ENCODE data around the gene ELF3. TPM values are rescaled to one million over a fixed set of nuclear protein-coding genes. Genes with fewer than 3 reads are reported as not detected.
"Not testable (repeated sequence)": the region's sequence is repeated elsewhere in the genome, so short reads cannot be mapped to it uniquely, and the experiment has no call there.

Gene ELF3
- total RNA-seq, 2 donors from 2014 or later = 0.22 to 0.76 TPM

- Mint-ChIP-seq H3K4me1 (ENCODE audit: low read depth) (peaks cover 5% of the 10 kb centered on the region), H3K27me3 (ENCODE audit: low read depth) (no peaks in the 10 kb centered on the region), H3K9me3 (no peaks in the 10 kb centered on the region), H3K27ac (no peak overlapping the region), H3K36me3 (ENCODE audit: insufficient read depth in 2 of 2) (no peaks in the 10 kb centered on the region), H3K4me3 (no peak overlapping the region)
- ATAC-seq (replicated peaks in 1 of 2) = no peak
- no peak for DNase-seq
Observed at GRCh38 chr1:202014060-202014459, 3.7 kb downstream of the ELF3 start.

DNA sequence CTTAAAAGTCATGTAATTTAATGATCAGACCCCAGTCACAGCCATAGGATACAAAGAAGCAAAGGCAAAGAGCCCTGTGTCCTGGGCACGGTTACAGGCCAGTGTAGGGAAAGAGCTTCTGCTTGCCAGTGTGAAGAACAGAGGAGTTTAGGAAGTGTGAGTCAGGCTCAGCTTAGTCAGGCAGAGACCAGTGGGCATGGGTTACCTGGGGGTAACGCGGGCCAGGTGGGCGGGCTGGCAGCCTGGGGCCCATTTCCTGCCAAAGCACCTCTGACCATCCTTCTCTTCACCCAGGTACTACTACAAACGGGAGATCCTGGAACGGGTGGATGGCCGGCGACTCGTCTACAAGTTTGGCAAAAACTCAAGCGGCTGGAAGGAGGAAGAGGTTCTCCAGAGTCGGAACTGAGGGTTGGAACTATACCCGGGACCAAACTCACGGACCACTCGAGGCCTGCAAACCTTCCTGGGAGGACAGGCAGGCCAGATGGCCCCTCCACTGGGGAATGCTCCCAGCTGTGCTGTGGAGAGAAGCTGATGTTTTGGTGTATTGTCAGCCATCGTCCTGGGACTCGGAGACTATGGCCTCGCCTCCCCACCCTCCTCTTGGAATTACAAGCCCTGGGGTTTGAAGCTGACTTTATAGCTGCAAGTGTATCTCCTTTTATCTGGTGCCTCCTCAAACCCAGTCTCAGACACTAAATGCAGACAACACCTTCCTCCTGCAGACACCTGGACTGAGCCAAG lies 4.7 kb downstream of the ELF3 start:
- no peak for DNase-seq
- peaks cover 5% of the 10 kb centered on the region for H3K4me1 Mint-ChIP-seq (ENCODE audit: low read depth)
- no peak overlapping the region for H3K4me3 Mint-ChIP-seq
- no peak for ATAC-seq (replicated peaks in 1 of 2)
- no peaks in the 10 kb centered on the region for H3K27me3 Mint-ChIP-seq (ENCODE audit: low read depth)
- no peaks in the 10 kb centered on the region for H3K36me3 Mint-ChIP-seq (ENCODE audit: insufficient read depth in 2 of 2)
- H3K27ac Mint-ChIP-seq = no peak overlapping the region
- H3K9me3 Mint-ChIP-seq = no peaks in the 10 kb centered on the region

DNA sequence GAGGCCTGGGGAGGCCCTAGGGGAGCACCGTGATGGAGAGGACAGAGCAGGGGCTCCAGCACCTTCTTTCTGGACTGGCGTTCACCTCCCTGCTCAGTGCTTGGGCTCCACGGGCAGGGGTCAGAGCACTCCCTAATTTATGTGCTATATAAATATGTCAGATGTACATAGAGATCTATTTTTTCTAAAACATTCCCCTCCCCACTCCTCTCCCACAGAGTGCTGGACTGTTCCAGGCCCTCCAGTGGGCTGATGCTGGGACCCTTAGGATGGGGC lies 5.2 kb downstream of the ELF3 start:
- peaks cover 5% of the 10 kb centered on the region for H3K4me1 Mint-ChIP-seq (ENCODE audit: low read depth)
- ATAC-seq (replicated peaks in 1 of 2) (no peak), DNase-seq (no peak)
- H3K9me3 Mint-ChIP-seq = no peaks in the 10 kb centered on the region
- no peak overlapping the region for H3K4me3 Mint-ChIP-seq
- no peaks in the 10 kb centered on the region for H3K27me3 Mint-ChIP-seq (ENCODE audit: low read depth)
- H3K27ac Mint-ChIP-seq = no peak overlapping the region
- H3K36me3 Mint-ChIP-seq (ENCODE audit: insufficient read depth in 2 of 2) = no peaks in the 10 kb centered on the region

GRCh38 chr1:202016022-202016810 lies 5.8 kb downstream of the ELF3 start:
- no peak for DNase-seq
- Mint-ChIP-seq H3K27ac (no peak overlapping the region), H3K4me3 (no peak overlapping the region), H3K4me1 (ENCODE audit: low read depth) (peaks cover 5% of the 10 kb centered on the region), H3K9me3 (no peaks in the 10 kb centered on the region), H3K27me3 (ENCODE audit: low read depth) (no peaks in the 10 kb centered on the region), H3K36me3 (ENCODE audit: insufficient read depth in 2 of 2) (no peaks in the 10 kb centered on the region)
- no peak for ATAC-seq (replicated peaks in 1 of 2)

DNA sequence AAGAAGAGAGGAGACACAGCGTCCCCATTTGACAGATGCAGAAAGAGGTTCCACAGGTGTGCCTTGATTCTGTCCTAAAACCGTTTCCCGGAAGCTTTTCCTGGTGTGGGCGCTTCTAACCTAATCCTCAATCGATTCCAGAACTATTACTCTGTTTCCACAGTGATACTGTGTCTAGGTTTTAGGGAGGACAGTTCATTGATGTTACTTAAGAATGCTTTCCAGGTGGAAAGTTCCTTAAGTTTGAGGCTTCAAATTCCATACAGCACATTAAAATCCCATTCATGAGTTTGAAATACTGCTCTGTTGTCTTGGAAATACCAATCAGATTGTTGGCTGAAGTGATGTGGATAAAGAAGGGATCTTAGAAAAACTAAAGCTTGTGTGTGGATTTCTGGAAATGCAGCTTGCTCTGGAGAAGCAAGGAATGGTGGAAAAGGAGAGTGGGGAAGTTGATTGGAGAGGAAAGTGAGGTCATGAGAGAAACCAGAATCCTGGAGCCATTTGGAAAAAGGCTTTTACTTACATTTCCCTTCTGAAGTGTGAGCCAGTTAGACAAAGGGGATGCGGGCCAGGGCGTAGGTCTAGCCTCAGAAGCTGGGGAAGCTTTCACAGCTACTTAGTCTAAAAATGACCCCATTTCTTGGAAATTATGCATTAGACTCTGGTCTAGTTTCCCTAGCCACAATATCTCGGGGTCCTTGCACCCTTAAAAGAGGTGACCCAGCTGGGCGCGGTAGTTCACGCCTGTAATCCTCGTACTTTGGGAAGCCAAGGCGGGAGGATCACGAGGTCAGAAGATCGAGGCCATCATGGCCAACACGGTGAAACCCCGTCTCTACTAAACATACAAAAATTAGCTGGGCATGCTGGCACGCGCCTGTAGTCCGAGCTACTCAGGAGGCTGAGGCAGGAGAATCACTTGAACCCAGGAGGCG lies 6.7 kb downstream of the ELF3 start:
- Mint-ChIP-seq H3K36me3 (ENCODE audit: insufficient read depth in 2 of 2) (no peaks in the 10 kb centered on the region), H3K27me3 (ENCODE audit: low read depth) (peaks cover 6% of the 10 kb centered on the region), H3K9me3 (no peaks in the 10 kb centered on the region), H3K4me1 (ENCODE audit: low read depth) (peaks cover 5% of the 10 kb centered on the region), H3K27ac (no peak overlapping the region), H3K4me3 (no peak overlapping the region)
- ATAC-seq (replicated peaks in 1 of 2) (no peak), DNase-seq (no peak)

DNA sequence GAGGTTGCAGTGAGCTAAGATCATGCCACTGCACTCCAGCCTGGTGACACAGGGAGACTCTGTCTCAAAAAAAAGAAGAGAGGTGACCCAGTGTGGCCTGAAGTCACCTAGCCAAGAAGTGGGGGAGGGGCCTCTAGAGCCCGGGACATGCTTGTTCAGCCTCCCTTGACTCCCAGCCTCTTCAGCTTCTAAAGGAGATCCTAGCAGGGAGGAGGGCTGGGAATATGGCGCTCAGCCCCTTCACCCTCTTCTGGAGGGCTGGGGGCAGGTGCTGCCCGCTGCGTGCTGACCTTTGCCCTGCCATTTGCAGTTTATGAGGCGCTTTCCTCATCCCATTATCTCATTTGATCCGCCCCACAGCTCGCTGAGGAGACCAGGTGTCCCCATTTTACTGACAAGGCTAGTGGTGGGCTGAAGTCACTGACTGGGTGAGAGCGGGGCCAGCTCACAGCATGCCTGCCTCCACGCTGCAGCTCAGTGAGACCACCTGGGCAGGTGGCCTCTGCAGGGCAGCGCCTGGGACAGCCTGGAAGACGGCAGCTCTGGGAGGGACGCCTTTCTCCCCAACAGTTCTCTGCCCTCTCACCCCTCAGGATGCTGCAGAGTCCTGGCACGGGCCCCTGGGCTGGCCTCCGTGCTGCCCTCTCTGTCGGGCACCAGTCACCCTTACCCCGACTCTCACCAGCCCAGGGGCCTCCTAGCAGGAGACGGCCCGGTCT lies 7.5 kb downstream of the ELF3 start:
- Mint-ChIP-seq H3K4me1 (ENCODE audit: low read depth) (peaks cover 5% of the 10 kb centered on the region), H3K36me3 (ENCODE audit: insufficient read depth in 2 of 2) (no peaks in the 10 kb centered on the region), H3K9me3 (no peaks in the 10 kb centered on the region), H3K4me3 (no peak overlapping the region), H3K27ac (no peak overlapping the region), H3K27me3 (ENCODE audit: low read depth) (peaks cover 6% of the 10 kb centered on the region)
- DNase-seq (no peak), ATAC-seq (replicated peaks in 1 of 2) (no peak)

GRCh38 chr1:202018468-202019234 lies 8.3 kb downstream of the ELF3 start:
- Mint-ChIP-seq H3K9me3 (no peaks in the 10 kb centered on the region), H3K4me3 (no peak overlapping the region), H3K4me1 (ENCODE audit: low read depth) (peaks cover 5% of the 10 kb centered on the region), H3K27me3 (ENCODE audit: low read depth) (peaks cover 6% of the 10 kb centered on the region), H3K27ac (no peak overlapping the region), H3K36me3 (ENCODE audit: insufficient read depth in 2 of 2) (no peaks in the 10 kb centered on the region)
- DNase-seq (no peak), ATAC-seq (replicated peaks in 1 of 2) (no peak)

DNA sequence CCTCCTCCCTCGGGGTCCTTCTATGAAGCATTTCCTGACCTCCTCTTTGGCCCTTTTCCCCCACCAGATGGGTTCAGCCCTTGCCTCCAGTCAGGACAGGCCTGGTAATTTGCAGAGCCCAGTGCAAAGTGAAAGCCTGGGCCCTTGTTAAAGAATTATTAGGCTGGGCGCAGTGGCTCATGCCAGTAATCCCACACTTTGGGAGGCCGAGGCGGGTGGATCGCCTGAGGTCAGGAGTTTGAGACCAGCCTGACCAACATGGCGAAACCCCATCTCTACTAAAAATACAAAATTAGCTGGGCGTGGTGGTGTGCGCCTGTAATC lies 8.8 kb downstream of the ELF3 start:
- H3K9me3 Mint-ChIP-seq; ATAC-seq (replicated peaks in 1 of 2); H3K4me3 Mint-ChIP-seq; H3K27ac Mint-ChIP-seq; DNase-seq; H3K36me3 Mint-ChIP-seq (ENCODE audit: insufficient read depth in 2 of 2); H3K27me3 Mint-ChIP-seq (ENCODE audit: low read depth); H3K4me1 Mint-ChIP-seq (ENCODE audit: low read depth): not testable (repeated sequence)

DNA sequence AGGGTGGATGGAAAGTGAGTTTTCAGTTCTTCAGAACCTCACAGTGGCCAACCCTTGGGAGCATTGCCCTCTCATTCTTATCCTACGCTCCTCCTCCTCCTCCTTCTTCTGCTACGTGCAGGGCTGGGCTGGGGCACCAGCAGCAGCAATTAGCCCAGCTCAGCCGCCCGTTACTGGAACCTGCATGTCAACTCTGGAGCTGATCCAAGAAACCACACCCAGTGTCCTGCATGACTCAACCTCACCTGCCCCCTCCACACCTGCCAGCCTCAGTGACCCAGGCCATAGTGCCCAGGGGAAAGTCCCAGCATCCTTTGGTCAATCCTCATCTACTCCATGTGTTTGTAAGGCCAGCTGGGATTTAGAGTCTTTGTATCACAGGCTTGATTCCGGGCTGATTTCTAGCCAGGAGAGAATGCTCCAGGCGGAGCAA lies 12.6 kb downstream of the ELF3 start:
- no peaks in the 10 kb centered on the region for H3K36me3 Mint-ChIP-seq (ENCODE audit: insufficient read depth in 2 of 2)
- H3K9me3 Mint-ChIP-seq = no peaks in the 10 kb centered on the region
- peaks cover 6% of the 10 kb centered on the region for H3K27me3 Mint-ChIP-seq (ENCODE audit: low read depth)
- no peak for DNase-seq
- no peaks in the 10 kb centered on the region for H3K4me1 Mint-ChIP-seq (ENCODE audit: low read depth)
- no peak overlapping the region for H3K4me3 Mint-ChIP-seq
- ATAC-seq (replicated peaks in 1 of 2) = no peak
- H3K27ac Mint-ChIP-seq = no peak overlapping the region

DNA sequence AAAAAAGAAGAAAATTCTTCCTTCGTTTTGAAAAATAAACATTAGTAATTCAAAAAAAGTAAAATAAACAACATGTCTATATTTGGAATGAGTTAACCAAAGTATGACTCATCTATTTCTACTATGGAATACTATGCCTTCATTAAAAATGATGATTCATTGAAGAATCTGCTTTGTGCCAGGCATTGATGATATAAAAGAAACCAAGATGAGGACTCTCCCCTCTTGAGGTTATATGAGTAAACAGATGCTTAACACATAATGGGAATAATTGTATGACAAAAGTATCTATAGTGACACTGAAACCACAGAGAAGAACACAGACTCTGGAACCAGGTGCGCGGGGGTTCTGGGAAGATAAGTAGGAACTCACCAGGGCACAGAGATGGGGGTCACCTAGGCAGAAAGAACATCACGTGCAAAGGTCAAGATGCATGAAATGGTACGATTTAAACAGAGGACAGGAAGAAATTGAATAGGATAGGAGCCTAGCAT lies 18.8 kb downstream of the ELF3 start:
- Mint-ChIP-seq H3K36me3 (ENCODE audit: insufficient read depth in 2 of 2) (no peaks in the 10 kb centered on the region), H3K27me3 (ENCODE audit: low read depth) (no peaks in the 10 kb centered on the region)
- peak in 1 of 2 donors; percentile 53 for ATAC-seq (replicated peaks in 1 of 2)

GRCh38 chr1:202029727-202030126 lies 19.3 kb downstream of the ELF3 start:
- H3K36me3 Mint-ChIP-seq (ENCODE audit: insufficient read depth in 2 of 2) = no peaks in the 10 kb centered on the region
- H3K4me3 Mint-ChIP-seq = no peak overlapping the region
- no peaks in the 10 kb centered on the region for H3K4me1 Mint-ChIP-seq (ENCODE audit: low read depth)
- no peak for ATAC-seq (replicated peaks in 1 of 2)
- no peaks in the 10 kb centered on the region for H3K9me3 Mint-ChIP-seq
- DNase-seq = no peak
- H3K27me3 Mint-ChIP-seq (ENCODE audit: low read depth) = no peaks in the 10 kb centered on the region
- H3K27ac Mint-ChIP-seq = no peak overlapping the region

More for the DNA sequence above, 18.8 kb downstream of the ELF3 start:
- no peak for DNase-seq
- no peaks in the 10 kb centered on the region for H3K4me1 Mint-ChIP-seq (ENCODE audit: low read depth)
- no peak overlapping the region for H3K4me3 Mint-ChIP-seq
- no peak overlapping the region for H3K27ac Mint-ChIP-seq
- no peaks in the 10 kb centered on the region for H3K9me3 Mint-ChIP-seq

GRCh38 chr1:202031796-202032195 lies 21.4 kb downstream of the ELF3 start:
- no peak overlapping the region for H3K27ac Mint-ChIP-seq
- H3K4me1 Mint-ChIP-seq (ENCODE audit: low read depth) = no peaks in the 10 kb centered on the region
- ATAC-seq (replicated peaks in 1 of 2) = no peak
- H3K9me3 Mint-ChIP-seq = no peaks in the 10 kb centered on the region
- H3K27me3 Mint-ChIP-seq (ENCODE audit: low read depth) = no peaks in the 10 kb centered on the region
- no peaks in the 10 kb centered on the region for H3K36me3 Mint-ChIP-seq (ENCODE audit: insufficient read depth in 2 of 2)
- DNase-seq = no peak
- H3K4me3 Mint-ChIP-seq = no peak overlapping the region
